Measurements from ENCODE around the gene APLP2. TPM values are rescaled to one million over a fixed set of nuclear protein-coding genes. Genes with fewer than 3 reads are reported as not detected.

Gene APLP2
- total and polyA plus RNA-seq, 2 experiments from 2014 or later = 481 to 485 TPM

GRCh38 chr11:130054966-130055365, 14.7 kb upstream of the APLP2 start:
- H2AFZ ChIP-seq = no peak overlapping the region
- H3K36me3 ChIP-seq (replicated peaks; ENCODE audit: insufficient read depth, low read depth) = no peaks in the 10 kb centered on the region
- H3K9me3 ChIP-seq (ENCODE audit: low read depth) = no peaks in the 10 kb centered on the region
- no peak overlapping the region for H3K4me2 ChIP-seq
- H3K27ac ChIP-seq = no peak overlapping the region
- H3K9me2 ChIP-seq (replicated peaks; ENCODE audit: insufficient read depth) = no peaks in the 10 kb centered on the region
- no peak for DNase-seq (ENCODE audit: low spot score)
- no peaks in the 10 kb centered on the region for H4K20me1 ChIP-seq (ENCODE audit: insufficient read depth, poor library complexity, severe bottlenecking)
- no peaks in the 10 kb centered on the region for H3K27me3 ChIP-seq
- H3K4me3 ChIP-seq = no peak overlapping the region
- no peaks in the 10 kb centered on the region for H3K79me2 ChIP-seq
- peaks cover 7% of the 10 kb centered on the region for H3K4me1 ChIP-seq (ENCODE audit: insufficient read depth)
- TF ChIP-seq, protein P1, sequence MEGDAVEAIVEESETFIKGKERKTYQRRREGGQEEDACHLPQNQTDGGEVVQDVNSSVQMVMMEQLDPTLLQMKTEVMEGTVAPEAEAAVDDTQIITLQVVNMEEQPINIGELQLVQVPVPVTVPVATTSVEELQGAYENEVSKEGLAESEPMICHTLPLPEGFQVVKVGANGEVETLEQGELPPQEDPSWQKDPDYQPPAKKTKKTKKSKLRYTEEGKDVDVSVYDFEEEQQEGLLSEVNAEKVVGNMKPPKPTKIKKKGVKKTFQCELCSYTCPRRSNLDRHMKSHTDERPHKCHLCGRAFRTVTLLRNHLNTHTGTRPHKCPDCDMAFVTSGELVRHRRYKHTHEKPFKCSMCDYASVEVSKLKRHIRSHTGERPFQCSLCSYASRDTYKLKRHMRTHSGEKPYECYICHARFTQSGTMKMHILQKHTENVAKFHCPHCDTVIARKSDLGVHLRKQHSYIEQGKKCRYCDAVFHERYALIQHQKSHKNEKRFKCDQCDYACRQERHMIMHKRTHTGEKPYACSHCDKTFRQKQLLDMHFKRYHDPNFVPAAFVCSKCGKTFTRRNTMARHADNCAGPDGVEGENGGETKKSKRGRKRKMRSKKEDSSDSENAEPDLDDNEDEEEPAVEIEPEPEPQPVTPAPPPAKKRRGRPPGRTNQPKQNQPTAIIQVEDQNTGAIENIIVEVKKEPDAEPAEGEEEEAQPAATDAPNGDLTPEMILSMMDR (IDR thresholded peaks at IDR 0.05; ENCODE audit: poor library complexity) = no peak
- TF ChIP-seq EZH2phosphoT487 (IDR thresholded peaks at IDR 0.05; ENCODE audit: low read depth, severe bottlenecking, unreplicated experiment) (no peak), EZH2 (IDR thresholded peaks at IDR 0.05; ENCODE audit: borderline replicate concordance) (no peak)
- WGBS (ENCODE audit: low lambda C conversion rate, missing lambda C conversion rate) = 78% methylated on average over 2 of the region's 2 CpGs

GRCh38 chr11:130055617-130056016, 14.1 kb upstream of the APLP2 start:
- Histone ChIP-seq H3K79me2 (no peaks in the 10 kb centered on the region), H3K4me1 (ENCODE audit: insufficient read depth) (peaks cover 2% of the 10 kb centered on the region), H3K27ac (no peak overlapping the region), H3K27me3 (no peaks in the 10 kb centered on the region), H3K9me2 (replicated peaks; ENCODE audit: insufficient read depth) (no peaks in the 10 kb centered on the region), H3K4me3 (no peak overlapping the region), H3K4me2 (no peak overlapping the region), H3K36me3 (replicated peaks; ENCODE audit: insufficient read depth, low read depth) (no peaks in the 10 kb centered on the region), H2AFZ (no peak overlapping the region), H4K20me1 (ENCODE audit: insufficient read depth, poor library complexity, severe bottlenecking) (no peaks in the 10 kb centered on the region), H3K9me3 (ENCODE audit: low read depth) (no peaks in the 10 kb centered on the region)
- TF ChIP-seq EZH2phosphoT487 (IDR thresholded peaks at IDR 0.05; ENCODE audit: low read depth, severe bottlenecking, unreplicated experiment) (no peak), EZH2 (IDR thresholded peaks at IDR 0.05; ENCODE audit: borderline replicate concordance) (no peak)
- TF ChIP-seq, protein P1 (IDR thresholded peaks at IDR 0.05; ENCODE audit: poor library complexity) = no peak
- 84% methylated on average over 5 of the region's 5 CpGs for WGBS (ENCODE audit: low lambda C conversion rate, missing lambda C conversion rate)
- DNase-seq (ENCODE audit: low spot score) = no peak

DNA sequence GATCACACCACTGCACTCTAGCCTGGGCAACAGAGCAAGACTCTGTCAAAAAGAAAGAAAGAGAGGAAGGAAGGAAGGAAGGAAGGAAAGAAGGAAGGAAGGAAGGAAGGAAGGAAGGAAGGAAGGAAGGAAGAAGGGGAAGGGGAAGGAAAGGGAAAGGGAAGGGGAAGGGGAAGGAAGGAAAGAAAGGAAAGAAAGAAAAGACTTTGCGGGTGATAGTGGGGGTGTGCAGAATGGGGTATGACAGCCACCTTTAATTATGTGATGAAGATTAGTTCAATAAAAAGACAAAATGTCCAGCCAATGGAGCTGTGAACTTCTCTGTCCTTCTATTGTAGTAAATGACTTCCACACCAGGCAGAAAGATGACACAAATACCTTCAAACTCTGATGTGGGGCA, 8.7 kb upstream of the APLP2 start:
- no peak overlapping the region for H2AFZ ChIP-seq
- H3K9me2 ChIP-seq (replicated peaks; ENCODE audit: insufficient read depth) = no peaks in the 10 kb centered on the region
- no peak for DNase-seq (ENCODE audit: low spot score)
- H3K79me2 ChIP-seq = no peaks in the 10 kb centered on the region
- H3K27me3 ChIP-seq = no peaks in the 10 kb centered on the region
- no peak overlapping the region for H3K4me2 ChIP-seq
- H3K9me3 ChIP-seq (ENCODE audit: low read depth) = no peaks in the 10 kb centered on the region
- TF ChIP-seq, protein P1 (IDR thresholded peaks at IDR 0.05; ENCODE audit: poor library complexity) = no peak
- TF ChIP-seq EZH2 (IDR thresholded peaks at IDR 0.05; ENCODE audit: borderline replicate concordance) (no peak), EZH2phosphoT487 (IDR thresholded peaks at IDR 0.05; ENCODE audit: low read depth, severe bottlenecking, unreplicated experiment) (no peak)
- no peaks in the 10 kb centered on the region for H4K20me1 ChIP-seq (ENCODE audit: insufficient read depth, poor library complexity, severe bottlenecking)
- H3K27ac ChIP-seq = no peak overlapping the region
- no peaks in the 10 kb centered on the region for H3K4me1 ChIP-seq (ENCODE audit: insufficient read depth)
- no peak overlapping the region for H3K4me3 ChIP-seq
- 80% methylated on average over 1 of the region's 1 CpG for WGBS (ENCODE audit: low lambda C conversion rate, missing lambda C conversion rate)
- H3K36me3 ChIP-seq (replicated peaks; ENCODE audit: insufficient read depth, low read depth) = no peaks in the 10 kb centered on the region

- Histone ChIP-seq H3K27ac (no peak overlapping the region), H2AFZ (no peak overlapping the region), H3K4me2 (no peak overlapping the region), H3K4me3 (no peak overlapping the region), H4K20me1 (ENCODE audit: insufficient read depth, poor library complexity, severe bottlenecking) (no peaks in the 10 kb centered on the region), H3K36me3 (replicated peaks; ENCODE audit: insufficient read depth, low read depth) (no peaks in the 10 kb centered on the region), H3K27me3 (no peaks in the 10 kb centered on the region), H3K4me1 (ENCODE audit: insufficient read depth) (peaks cover 3% of the 10 kb centered on the region), H3K79me2 (no peaks in the 10 kb centered on the region), H3K9me3 (ENCODE audit: low read depth) (no peaks in the 10 kb centered on the region), H3K9me2 (replicated peaks; ENCODE audit: insufficient read depth) (no peaks in the 10 kb centered on the region)
- 57% methylated on average over 4 of the region's 4 CpGs for WGBS (ENCODE audit: low lambda C conversion rate, missing lambda C conversion rate)
- no peak for DNase-seq (ENCODE audit: low spot score)
- TF ChIP-seq EZH2 (IDR thresholded peaks at IDR 0.05; ENCODE audit: borderline replicate concordance) (no peak), EZH2phosphoT487 (IDR thresholded peaks at IDR 0.05; ENCODE audit: low read depth, severe bottlenecking, unreplicated experiment) (no peak)
- TF ChIP-seq, protein P1 (IDR thresholded peaks at IDR 0.05; ENCODE audit: poor library complexity) = no peak
These were observed 7.7 kb upstream of the APLP2 start for GRCh38 chr11:130062026-130062425.

All from hepatocyte (in vitro differentiated cells).